ENCODE measurements around the gene TRMT11. TPM values are rescaled to one million over a fixed set of nuclear protein-coding genes. Genes with fewer than 3 reads are reported as not detected.
A peak's percentile ranks its signal among the peaks of the same experiment; 100 is the strongest.

TRMT11 gene
- total RNA-seq = 29.6 and 49.2 TPM in 2 replicates

DNA sequence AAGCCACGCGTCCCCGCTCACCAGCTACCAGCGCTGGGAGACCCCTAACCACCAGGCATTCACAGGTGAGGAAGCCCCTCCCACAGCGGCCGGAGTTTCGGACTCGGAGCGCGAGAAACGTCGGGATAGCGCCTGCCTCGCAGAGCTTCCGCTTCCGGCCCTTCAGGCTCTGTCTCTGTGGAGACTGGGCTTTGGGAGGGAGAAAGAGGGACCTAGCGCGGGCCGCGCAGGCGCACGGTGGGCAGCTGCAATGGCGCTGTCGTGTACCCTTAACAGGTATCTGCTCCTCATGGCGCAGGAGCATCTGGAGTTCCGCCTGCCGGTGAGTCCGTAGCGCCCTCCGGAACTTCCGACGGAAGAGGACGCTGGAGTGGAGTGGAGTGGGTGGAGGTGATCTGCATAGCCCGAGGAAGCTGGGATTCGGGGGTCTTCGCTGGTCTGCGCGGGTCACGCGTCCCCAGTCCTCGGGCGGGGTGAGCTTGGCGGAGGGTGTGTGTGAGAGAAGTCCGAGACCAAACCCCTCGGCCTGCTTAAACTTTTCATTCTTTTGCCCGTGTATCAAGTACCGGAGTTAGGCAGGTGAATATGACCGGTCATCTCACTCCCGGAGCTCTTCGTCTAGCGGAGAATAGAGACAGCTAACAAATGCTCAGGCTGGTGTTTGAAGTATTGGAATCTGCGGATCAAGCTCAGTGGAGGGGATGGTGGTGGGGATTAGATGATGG, at the start of gene TRMT11:
Gene TRMT11, plus strand, starts transcription at position 240 of the 725 bp plus-strand sequence. Its CDS starts 11 bp downstream, at position 251.
- peak; percentile 83 for DNase-seq (ENCODE audit: low read depth)
- TF ChIP-seq, protein P1, sequence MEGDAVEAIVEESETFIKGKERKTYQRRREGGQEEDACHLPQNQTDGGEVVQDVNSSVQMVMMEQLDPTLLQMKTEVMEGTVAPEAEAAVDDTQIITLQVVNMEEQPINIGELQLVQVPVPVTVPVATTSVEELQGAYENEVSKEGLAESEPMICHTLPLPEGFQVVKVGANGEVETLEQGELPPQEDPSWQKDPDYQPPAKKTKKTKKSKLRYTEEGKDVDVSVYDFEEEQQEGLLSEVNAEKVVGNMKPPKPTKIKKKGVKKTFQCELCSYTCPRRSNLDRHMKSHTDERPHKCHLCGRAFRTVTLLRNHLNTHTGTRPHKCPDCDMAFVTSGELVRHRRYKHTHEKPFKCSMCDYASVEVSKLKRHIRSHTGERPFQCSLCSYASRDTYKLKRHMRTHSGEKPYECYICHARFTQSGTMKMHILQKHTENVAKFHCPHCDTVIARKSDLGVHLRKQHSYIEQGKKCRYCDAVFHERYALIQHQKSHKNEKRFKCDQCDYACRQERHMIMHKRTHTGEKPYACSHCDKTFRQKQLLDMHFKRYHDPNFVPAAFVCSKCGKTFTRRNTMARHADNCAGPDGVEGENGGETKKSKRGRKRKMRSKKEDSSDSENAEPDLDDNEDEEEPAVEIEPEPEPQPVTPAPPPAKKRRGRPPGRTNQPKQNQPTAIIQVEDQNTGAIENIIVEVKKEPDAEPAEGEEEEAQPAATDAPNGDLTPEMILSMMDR (IDR thresholded peaks at IDR 0.05; ENCODE audit: insufficient read depth, low read depth, low read length) = no peak
- peak within 1 kb of the TSS; percentile 99 for H3K4me3 ChIP-seq (ENCODE audit: low read depth, low read length)

DNA sequence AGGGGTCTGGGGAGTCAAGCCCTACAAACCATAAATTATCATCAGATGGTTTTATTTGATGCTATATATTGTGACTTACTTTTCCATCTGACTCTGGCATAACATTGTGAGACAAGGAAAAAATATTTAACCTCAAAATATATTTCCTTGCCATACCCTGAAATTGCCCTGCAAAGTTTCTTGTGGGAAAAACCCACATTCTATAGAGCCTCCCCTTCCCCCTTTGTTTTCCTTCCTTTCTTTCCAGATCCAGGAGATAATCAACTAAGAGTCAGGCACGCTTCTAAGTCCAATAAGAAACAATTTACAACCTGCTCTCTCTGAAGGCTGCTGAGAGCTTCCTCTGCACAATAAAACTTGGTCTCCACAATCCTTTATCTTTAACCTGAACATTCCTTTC, 47.3 kb upstream of the TRMT11 start:
- H3K4me3 ChIP-seq (ENCODE audit: low read depth, low read length) = no peak overlapping the region
- DNase-seq (ENCODE audit: low read depth) = no peak
- TF ChIP-seq, protein P1 (IDR thresholded peaks at IDR 0.05; ENCODE audit: insufficient read depth, low read depth, low read length) = no peak

DNA sequence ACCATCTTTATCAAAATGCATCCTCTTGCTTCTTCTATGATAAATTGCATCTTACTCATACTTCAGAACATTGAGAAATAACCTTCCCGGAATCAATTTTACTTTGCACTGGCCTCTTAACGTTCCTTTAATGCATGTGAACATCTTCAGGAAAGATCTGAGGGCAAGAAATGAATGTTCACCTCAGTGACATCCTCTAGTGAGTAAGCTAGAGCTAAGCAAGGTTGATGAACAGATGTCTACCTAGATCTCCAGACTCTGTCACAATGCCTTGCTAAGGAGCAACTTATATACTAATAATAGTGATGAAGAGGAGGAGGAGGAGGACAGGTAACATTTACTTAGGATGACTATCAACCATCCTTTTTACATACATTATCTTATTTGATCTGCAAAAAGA, 46.5 kb upstream of the TRMT11 start:
- TF ChIP-seq, protein P1 (IDR thresholded peaks at IDR 0.05; ENCODE audit: insufficient read depth, low read depth, low read length) = no peak
- no peak overlapping the region for H3K4me3 ChIP-seq (ENCODE audit: low read depth, low read length)
- no peak for DNase-seq (ENCODE audit: low read depth)

DNA sequence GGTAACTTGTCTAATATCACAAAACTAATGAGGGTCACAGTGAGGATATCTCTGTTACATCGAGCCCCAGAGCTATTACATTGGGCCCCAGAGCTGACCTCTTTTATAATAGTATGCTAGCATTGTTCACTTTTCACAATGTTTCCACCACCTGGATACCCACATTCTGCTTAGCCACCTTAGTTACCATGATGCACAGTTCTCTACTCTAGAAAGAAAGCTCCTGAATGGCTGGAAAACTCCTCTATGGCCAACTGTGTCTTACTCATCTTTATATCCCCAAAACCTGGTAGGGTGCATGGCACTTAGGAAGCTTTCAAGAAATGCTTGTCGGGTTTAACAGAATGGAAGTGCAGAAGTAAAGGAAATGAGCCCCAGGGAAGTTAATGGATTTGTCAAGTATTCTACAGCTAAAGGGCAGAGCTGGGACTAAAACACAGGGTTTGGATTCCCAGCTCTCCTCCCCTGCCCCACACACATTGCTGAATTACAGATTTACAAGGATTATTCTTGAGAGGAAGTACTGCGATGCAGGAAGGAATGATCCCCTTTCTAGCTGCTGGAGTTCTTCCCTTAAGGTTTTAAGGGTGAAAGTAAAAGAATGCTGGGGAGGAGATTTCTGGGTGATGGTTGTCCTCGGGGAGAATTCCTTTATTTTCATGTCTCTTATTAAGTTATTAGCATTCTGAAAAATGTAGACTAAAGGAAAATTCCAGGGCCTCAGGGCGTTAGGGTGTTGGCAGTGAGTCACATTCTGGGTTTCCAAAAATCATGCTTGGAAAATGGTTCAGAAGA, 45.9 kb upstream of the TRMT11 start:
- no peak overlapping the region for H3K4me3 ChIP-seq (ENCODE audit: low read depth, low read length)
- DNase-seq (ENCODE audit: low read depth) = peak; percentile 61
- TF ChIP-seq, protein P1 (IDR thresholded peaks at IDR 0.05; ENCODE audit: insufficient read depth, low read depth, low read length) = no peak

DNA sequence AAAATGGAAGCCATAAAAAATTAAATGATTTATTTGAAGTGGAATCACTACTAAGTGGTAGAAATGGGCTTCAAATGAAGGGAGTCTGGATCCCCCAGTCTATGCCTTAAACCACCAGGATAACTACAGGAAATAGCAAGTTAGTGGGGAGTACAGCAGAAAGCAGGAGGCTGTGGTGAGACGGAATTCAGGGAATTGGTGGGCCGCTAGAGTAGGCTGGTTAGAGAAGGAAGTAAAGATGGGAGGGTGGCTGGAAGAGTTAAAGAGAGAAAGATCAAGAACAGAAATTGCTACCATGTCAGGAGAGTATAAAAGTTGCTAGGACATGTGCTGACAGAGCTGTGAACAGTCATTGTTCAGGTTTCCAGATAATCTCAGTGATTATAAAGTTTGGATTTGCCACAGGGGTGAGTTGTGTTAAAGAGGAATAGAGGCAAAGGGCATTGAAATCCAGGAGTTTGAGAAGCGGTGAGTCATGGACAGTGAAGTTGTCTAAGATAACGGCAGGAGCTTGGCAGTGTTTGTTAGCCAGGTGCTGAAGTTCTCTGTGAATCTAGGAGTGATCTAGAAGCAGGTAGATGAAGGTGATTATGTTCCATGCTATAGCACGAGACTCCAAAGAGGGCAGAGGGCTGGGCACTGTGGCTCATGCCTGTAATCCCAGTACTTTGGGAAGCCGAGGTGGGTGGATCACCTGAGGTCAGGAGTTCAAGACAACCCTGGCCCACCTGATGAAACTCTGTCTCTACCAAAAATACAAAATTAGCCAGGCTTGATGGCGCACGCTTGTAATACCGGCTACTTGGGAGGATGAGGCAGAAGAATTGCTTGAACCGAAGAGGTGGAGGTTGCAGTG, 43.4 kb upstream of the TRMT11 start:
- peak; percentile 59 for DNase-seq (ENCODE audit: low read depth)
- TF ChIP-seq, protein P1 (IDR thresholded peaks at IDR 0.05; ENCODE audit: insufficient read depth, low read depth, low read length) = no peak
- no peak overlapping the region for H3K4me3 ChIP-seq (ENCODE audit: low read depth, low read length)
